ENCODE results near the gene CYP4B1. TPM values are rescaled to one million over a fixed set of nuclear protein-coding genes. Genes with fewer than 3 reads are reported as not detected.
A peak's percentile ranks its signal among the peaks of the same experiment; 100 is the strongest.

Gene CYP4B1
- total RNA-seq, 1 donor from 2014 or later, result 11.5 TPM

- H3K27me3 ChIP-seq (ENCODE audit: low read depth), result peaks cover 33% of the 10 kb centered on the region
- H3K4me1 ChIP-seq, result peaks cover 2% of the 10 kb centered on the region
- intact Hi-C loops (cut with micrococcal nuclease), result no loop called here
- peaks cover 3% of the 10 kb centered on the region for H3K36me3 ChIP-seq
- peaks cover 44% of the 10 kb centered on the region for H3K9me3 ChIP-seq (replicated peaks)
- H3K27ac ChIP-seq (replicated peaks), result no peak overlapping the region
- no peak for DNase-seq
- TF ChIP-seq, protein P1, sequence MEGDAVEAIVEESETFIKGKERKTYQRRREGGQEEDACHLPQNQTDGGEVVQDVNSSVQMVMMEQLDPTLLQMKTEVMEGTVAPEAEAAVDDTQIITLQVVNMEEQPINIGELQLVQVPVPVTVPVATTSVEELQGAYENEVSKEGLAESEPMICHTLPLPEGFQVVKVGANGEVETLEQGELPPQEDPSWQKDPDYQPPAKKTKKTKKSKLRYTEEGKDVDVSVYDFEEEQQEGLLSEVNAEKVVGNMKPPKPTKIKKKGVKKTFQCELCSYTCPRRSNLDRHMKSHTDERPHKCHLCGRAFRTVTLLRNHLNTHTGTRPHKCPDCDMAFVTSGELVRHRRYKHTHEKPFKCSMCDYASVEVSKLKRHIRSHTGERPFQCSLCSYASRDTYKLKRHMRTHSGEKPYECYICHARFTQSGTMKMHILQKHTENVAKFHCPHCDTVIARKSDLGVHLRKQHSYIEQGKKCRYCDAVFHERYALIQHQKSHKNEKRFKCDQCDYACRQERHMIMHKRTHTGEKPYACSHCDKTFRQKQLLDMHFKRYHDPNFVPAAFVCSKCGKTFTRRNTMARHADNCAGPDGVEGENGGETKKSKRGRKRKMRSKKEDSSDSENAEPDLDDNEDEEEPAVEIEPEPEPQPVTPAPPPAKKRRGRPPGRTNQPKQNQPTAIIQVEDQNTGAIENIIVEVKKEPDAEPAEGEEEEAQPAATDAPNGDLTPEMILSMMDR (IDR thresholded peaks at IDR 0.05; ENCODE audit: borderline replicate concordance), result no peak
- no peak overlapping the region for H3K4me3 ChIP-seq
Measured at GRCh38 chr1:46767649-46768282, 31.1 kb upstream of the CYP4B1 start.

DNA sequence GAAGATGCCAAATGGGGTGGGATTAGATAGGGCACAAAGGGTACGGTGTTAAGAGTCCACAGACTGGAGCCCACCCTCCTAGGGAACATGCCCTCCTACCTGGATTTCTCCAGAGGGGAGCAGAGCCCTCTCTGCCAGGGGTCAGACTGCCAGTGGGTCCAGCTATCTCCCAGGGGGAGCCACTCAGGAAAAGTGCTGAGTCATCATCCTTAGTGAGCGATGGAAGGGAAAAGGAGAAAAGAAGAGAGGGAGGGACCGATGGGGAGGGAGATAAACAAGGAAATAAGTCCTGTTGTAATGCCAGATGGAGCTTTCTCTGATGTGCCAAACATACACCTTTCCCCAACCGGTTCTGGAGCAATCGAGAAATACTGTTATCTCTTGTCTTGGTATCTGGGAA lies 30.4 kb upstream of the CYP4B1 start:
- Histone ChIP-seq H3K9me3 (replicated peaks) (peaks cover 46% of the 10 kb centered on the region), H3K27me3 (ENCODE audit: low read depth) (peaks cover 26% of the 10 kb centered on the region), H3K4me3 (no peak overlapping the region), H3K4me1 (peaks cover 3% of the 10 kb centered on the region), H3K27ac (replicated peaks) (no peak overlapping the region), H3K36me3 (peaks cover 3% of the 10 kb centered on the region)
- intact Hi-C loops (cut with micrococcal nuclease), result no loop called here
- TF ChIP-seq, protein P1 (IDR thresholded peaks at IDR 0.05; ENCODE audit: borderline replicate concordance), result no peak
- DNase-seq, result no peak

GRCh38 chr1:46769028-46769740 lies 29.7 kb upstream of the CYP4B1 start:
- H3K27me3 ChIP-seq (ENCODE audit: low read depth), result peaks cover 19% of the 10 kb centered on the region
- H3K9me3 ChIP-seq (replicated peaks), result peaks cover 52% of the 10 kb centered on the region
- no peak overlapping the region for H3K4me3 ChIP-seq
- intact Hi-C loops (cut with micrococcal nuclease), result no loop called here
- peaks cover 3% of the 10 kb centered on the region for H3K4me1 ChIP-seq
- peaks cover 3% of the 10 kb centered on the region for H3K36me3 ChIP-seq
- TF ChIP-seq, protein P1 (IDR thresholded peaks at IDR 0.05; ENCODE audit: borderline replicate concordance), result no peak
- no peak overlapping the region for H3K27ac ChIP-seq (replicated peaks)
- DNase-seq, result no peak

DNA sequence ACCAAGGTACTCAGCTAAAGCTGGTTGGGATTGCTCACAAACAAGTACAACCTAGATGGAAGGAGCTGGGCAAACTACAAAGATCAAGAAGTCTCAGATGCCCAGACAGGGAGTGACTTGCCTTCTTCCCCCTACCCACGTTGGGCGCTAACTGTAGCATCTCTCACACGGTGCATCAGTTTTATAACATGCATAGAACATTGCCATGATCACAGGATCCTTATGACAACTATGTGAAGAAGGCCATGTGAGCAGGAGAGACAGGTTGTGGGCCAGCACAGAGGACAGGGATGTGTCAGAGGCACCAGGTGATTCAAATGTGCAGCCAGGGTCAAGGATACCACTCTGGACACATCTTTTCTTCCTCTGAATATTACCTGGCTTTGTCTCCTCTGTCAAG lies 28.3 kb upstream of the CYP4B1 start:
- no peak for DNase-seq
- H3K36me3 ChIP-seq, result peaks cover 3% of the 10 kb centered on the region
- peaks cover 11% of the 10 kb centered on the region for H3K27me3 ChIP-seq (ENCODE audit: low read depth)
- no peak overlapping the region for H3K4me3 ChIP-seq
- no peak overlapping the region for H3K27ac ChIP-seq (replicated peaks)
- TF ChIP-seq, protein P1 (IDR thresholded peaks at IDR 0.05; ENCODE audit: borderline replicate concordance), result no peak
- H3K4me1 ChIP-seq, result peaks cover 3% of the 10 kb centered on the region
- intact Hi-C loops (cut with micrococcal nuclease), result no loop called here
- H3K9me3 ChIP-seq (replicated peaks), result peaks cover 65% of the 10 kb centered on the region

DNA sequence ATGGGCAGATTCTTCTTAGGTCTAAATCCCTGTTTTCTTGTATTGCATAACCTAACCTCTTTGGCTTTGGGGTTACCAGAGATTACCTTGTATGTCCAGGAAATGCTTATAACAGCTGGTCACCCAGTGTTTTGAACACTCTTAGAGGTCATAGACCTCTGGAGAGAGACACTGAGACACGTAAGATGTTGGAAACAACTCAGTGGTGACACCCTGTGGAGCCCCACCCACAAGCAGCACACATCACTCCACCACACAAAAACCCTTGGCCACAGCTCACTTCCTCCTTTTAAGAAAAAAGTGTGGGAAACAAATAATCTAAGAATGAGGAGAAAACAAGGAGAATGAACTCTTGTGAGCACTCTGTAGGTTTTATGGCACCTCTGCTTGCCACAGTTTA lies 26.3 kb upstream of the CYP4B1 start:
- TF ChIP-seq, protein P1 (IDR thresholded peaks at IDR 0.05; ENCODE audit: borderline replicate concordance), result no peak
- Histone ChIP-seq H3K4me1 (peaks cover 3% of the 10 kb centered on the region), H3K27ac (replicated peaks) (peak overlapping the region; percentile 72), H3K36me3 (peaks cover 3% of the 10 kb centered on the region), H3K27me3 (ENCODE audit: low read depth) (peaks cover 11% of the 10 kb centered on the region), H3K4me3 (no peak overlapping the region), H3K9me3 (replicated peaks) (peaks cover 65% of the 10 kb centered on the region)
- no peak for DNase-seq
- intact Hi-C loops (cut with micrococcal nuclease), result no loop called here
